Measurements from ENCODE around the gene DOLPP1. TPM values are rescaled to one million over a fixed set of nuclear protein-coding genes. Genes with fewer than 3 reads are reported as not detected.

The DOLPP1 gene
- total and polyA plus RNA-seq, 2 of the 13 experiments (the other 11 are each of a cell fraction or from before 2014, with no cell fraction given): 21.0 to 34.1 TPM

GRCh38 chr9:129109952-129110739 lies 29.2 kb downstream of the DOLPP1 start (continued):
- TF ChIP-seq KIAA2018 (CRISPR knock-in tag; IDR thresholded peaks at IDR 0.05; ENCODE audit: borderline replicate concordance) (no peak), ZNF263 (CRISPR knock-in tag; IDR thresholded peaks at IDR 0.05) (0 out of 2 replicates have a peak, but pooled peaks have one; percentile 72), ZNF337 (CRISPR knock-in tag; IDR thresholded peaks at IDR 0.05; ENCODE audit: borderline replicate concordance, low read depth) (no peak), TBX3 (IDR thresholded peaks at IDR 0.05; ENCODE audit: borderline replicate concordance) (no peak), ZNF747 (CRISPR knock-in tag; IDR thresholded peaks at IDR 0.05; ENCODE audit: borderline replicate concordance) (no peak), HNRNPK (IDR thresholded peaks at IDR 0.05; ENCODE audit: low read depth, low read length, poor library complexity, severe bottlenecking) (no peak), MAZ (IDR thresholded peaks at IDR 0.05; ENCODE audit: borderline replicate concordance, low read depth, low read length) (0 out of 2 replicates have a peak, but pooled peaks have one; percentile 43), MAZ (CRISPR knock-in tag; IDR thresholded peaks at IDR 0.05; ENCODE audit: low read depth) (peak; percentile 38), ISX (CRISPR knock-in tag; conservative IDR thresholded peaks at IDR 0.05) (peak; percentile 44; the same call in 1 of the 2 replicates), PCBP2 (optimal IDR thresholded peaks at IDR 0.05; ENCODE audit: low read depth, low read length, poor library complexity, severe bottlenecking) (no peak), REXO4 (CRISPR knock-in tag; IDR thresholded peaks at IDR 0.05; ENCODE audit: borderline replicate concordance) (no peak), ZNF513 (CRISPR knock-in tag; conservative IDR thresholded peaks at IDR 0.05) (no peak), NFE2 (CRISPR knock-in tag; IDR thresholded peaks at IDR 0.05) (no peak), RNF2 (conservative IDR thresholded peaks at IDR 0.05; ENCODE audit: low read depth) (no peak)
- TF ChIP-seq, protein P1, sequence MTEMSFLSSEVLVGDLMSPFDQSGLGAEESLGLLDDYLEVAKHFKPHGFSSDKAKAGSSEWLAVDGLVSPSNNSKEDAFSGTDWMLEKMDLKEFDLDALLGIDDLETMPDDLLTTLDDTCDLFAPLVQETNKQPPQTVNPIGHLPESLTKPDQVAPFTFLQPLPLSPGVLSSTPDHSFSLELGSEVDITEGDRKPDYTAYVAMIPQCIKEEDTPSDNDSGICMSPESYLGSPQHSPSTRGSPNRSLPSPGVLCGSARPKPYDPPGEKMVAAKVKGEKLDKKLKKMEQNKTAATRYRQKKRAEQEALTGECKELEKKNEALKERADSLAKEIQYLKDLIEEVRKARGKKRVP (CRISPR knock-in tag; IDR thresholded peaks at IDR 0.05): no peak
- TF ChIP-seq, protein P2, sequence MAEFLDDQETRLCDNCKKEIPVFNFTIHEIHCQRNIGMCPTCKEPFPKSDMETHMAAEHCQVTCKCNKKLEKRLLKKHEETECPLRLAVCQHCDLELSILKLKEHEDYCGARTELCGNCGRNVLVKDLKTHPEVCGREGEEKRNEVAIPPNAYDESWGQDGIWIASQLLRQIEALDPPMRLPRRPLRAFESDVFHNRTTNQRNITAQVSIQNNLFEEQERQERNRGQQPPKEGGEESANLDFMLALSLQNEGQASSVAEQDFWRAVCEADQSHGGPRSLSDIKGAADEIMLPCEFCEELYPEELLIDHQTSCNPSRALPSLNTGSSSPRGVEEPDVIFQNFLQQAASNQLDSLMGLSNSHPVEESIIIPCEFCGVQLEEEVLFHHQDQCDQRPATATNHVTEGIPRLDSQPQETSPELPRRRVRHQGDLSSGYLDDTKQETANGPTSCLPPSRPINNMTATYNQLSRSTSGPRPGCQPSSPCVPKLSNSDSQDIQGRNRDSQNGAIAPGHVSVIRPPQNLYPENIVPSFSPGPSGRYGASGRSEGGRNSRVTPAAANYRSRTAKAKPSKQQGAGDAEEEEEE (CRISPR knock-in tag; IDR thresholded peaks at IDR 0.05; ENCODE audit: borderline replicate concordance): no peak

All from HepG2 (cell line).